Large intestine (tissue), 12 donors: ENCODE results near the gene ITSN1. TPM values are rescaled to one million over a fixed set of nuclear protein-coding genes. Genes with fewer than 3 reads are reported as not detected.
A peak's percentile ranks its signal among the peaks of the same experiment; 100 is the strongest.
"Not testable (repeated sequence)": the region's sequence is repeated elsewhere in the genome, so short reads cannot be mapped to it uniquely, and the experiment has no call there.

Source experiments
- DNase-seq, 2 donors: peaks; one replicate each; pipeline versions ENCODE4 v3.0.0 to v3.0.0-alpha.2; 2013
- H3K27ac ChIP-seq: one replicate; pipeline ENCODE4 v1.5.1; 2013; ENCODE audit warnings: low read length
- H3K27me3 ChIP-seq: 2 replicates; pipeline ENCODE4 v1.6.1; 2013; ENCODE audit warnings: low read length; ENCODE audit not compliant: control insufficient read depth, insufficient read depth
- H3K36me3 ChIP-seq: 2 replicates; pipeline ENCODE4 v1.6.1; 2013; ENCODE audit warnings: low read length; ENCODE audit not compliant: control insufficient read depth, insufficient read depth
- H3K4me1 ChIP-seq: one replicate; pipeline ENCODE4 v1.6.1; 2013; ENCODE audit warnings: low read length; ENCODE audit not compliant: control insufficient read depth, insufficient read depth
- H3K4me3 ChIP-seq: one replicate; pipeline ENCODE4 v1.5.1; 2013; ENCODE audit warnings: low read length
- H3K9me3 ChIP-seq: one replicate; pipeline ENCODE4 v1.6.1; 2013; ENCODE audit warnings: mild to moderate bottlenecking, low read depth, low read length, moderate library complexity; ENCODE audit not compliant: control insufficient read depth
- WGBS: methylation state at CpG from one replicate; pipeline ENCODE4 v1.1.5; 2013; ENCODE audit warnings: low lambda C conversion rate; ENCODE audit not compliant: insufficient coverage; 5-methylcytosine and 5-hydroxymethylcytosine counted together
- long read RNA-seq, 11 donors: transcript quantifications; one replicate each; lab custom pipeline, GENCODE V29; 2026
- polyA plus RNA-seq: library from polyadenylated mRNA; unstranded; fragments of 120-200 nt; gene quantifications from one replicate; pipeline ENCODE4 v1.2.1, GENCODE V29; 2013

Gene ITSN1
- polyA plus RNA-seq = 36.0 TPM
- long read RNA-seq, donor 1 = 0 reads
- long read RNA-seq, donor 2, full-length matches to known transcripts = 5 of 5 reads
- long read RNA-seq, donor 2, partial matches to known transcripts = 0 of 5 reads
- long read RNA-seq, donor 2, other reads (novel, unspliced or antisense) = 0 of 5 reads
- long read RNA-seq, donor 3, partial matches to known transcripts = 0 of 1 reads
- long read RNA-seq, donor 3, other reads (novel, unspliced or antisense) = 0 of 1 reads
- long read RNA-seq, donor 4 = 0 reads
- long read RNA-seq, donor 5, full-length matches to known transcripts = 2 of 2 reads
- long read RNA-seq, donor 5, partial matches to known transcripts = 0 of 2 reads
- long read RNA-seq, donor 5, other reads (novel, unspliced or antisense) = 0 of 2 reads
- long read RNA-seq, donor 6 = 0 reads
- long read RNA-seq, donor 7, partial matches to known transcripts = 0 of 1 reads
- long read RNA-seq, donor 7, other reads (novel, unspliced or antisense) = 0 of 1 reads
- long read RNA-seq, donor 8, partial matches to known transcripts = 5 of 6 reads
- long read RNA-seq, donor 8, other reads (novel, unspliced or antisense) = 0 of 6 reads
- long read RNA-seq, donor 9, partial matches to known transcripts = 478 of 948 reads
- long read RNA-seq, donor 9, other reads (novel, unspliced or antisense) = 466 of 948 reads
- long read RNA-seq, donor 10, partial matches to known transcripts = 0 of 3 reads
- long read RNA-seq, donor 10, other reads (novel, unspliced or antisense) = 0 of 3 reads
- long read RNA-seq, donor 11, partial matches to known transcripts = 723 of 738 reads
- long read RNA-seq, donor 11, other reads (novel, unspliced or antisense) = 13 of 738 reads

GRCh38 chr21:33642027-33642895, at the start of gene ITSN1:
ITSN1 (plus strand) TSS chr21:33642501; CDS start chr21:33718829, 76,328 bp downstream.
- Histone ChIP-seq H3K4me1 (peaks cover 21% of the 10 kb centered on the region), H3K27ac (peak within 1 kb of the TSS; percentile 86), H3K9me3 (no peaks in the 10 kb centered on the region), H3K4me3 (peak within 1 kb of the TSS; percentile 76), H3K36me3 (no peaks in the 10 kb centered on the region), H3K27me3 (no peaks in the 10 kb centered on the region)
- peak; percentile 99 to 100 for DNase-seq
- 0% methylated on average over 3 of the region's 71 CpGs for WGBS

GRCh38 chr21:33598051-33598450, 44.2 kb upstream of the ITSN1 start:
- no CpG with 5 or more reads among the region's 1 CpG for WGBS
- H3K27ac ChIP-seq = no peak overlapping the region
- no peaks in the 10 kb centered on the region for H3K27me3 ChIP-seq
- H3K36me3 ChIP-seq = peaks cover 48% of the 10 kb centered on the region
- no peaks in the 10 kb centered on the region for H3K9me3 ChIP-seq
- no peak for DNase-seq
- no peaks in the 10 kb centered on the region for H3K4me1 ChIP-seq
- H3K4me3 ChIP-seq = no peak overlapping the region

GRCh38 chr21:33608559-33608958, 33.7 kb upstream of the ITSN1 start:
- H3K4me1 ChIP-seq = no peaks in the 10 kb centered on the region
- no peak overlapping the region for H3K27ac ChIP-seq
- no peak overlapping the region for H3K4me3 ChIP-seq
- no peaks in the 10 kb centered on the region for H3K27me3 ChIP-seq
- DNase-seq = no peak
- no peaks in the 10 kb centered on the region for H3K9me3 ChIP-seq
- 80% methylated on average over 1 of the region's 1 CpG for WGBS
- H3K36me3 ChIP-seq = peaks cover 18% of the 10 kb centered on the region

GRCh38 chr21:33611006-33611744, 31.1 kb upstream of the ITSN1 start:
- Histone ChIP-seq H3K27ac (no peak overlapping the region), H3K27me3 (no peaks in the 10 kb centered on the region), H3K9me3 (no peaks in the 10 kb centered on the region), H3K4me1 (no peaks in the 10 kb centered on the region), H3K4me3 (no peak overlapping the region), H3K36me3 (peaks cover 19% of the 10 kb centered on the region)
- DNase-seq = no peak
- no CpG with 5 or more reads among the region's 7 CpGs for WGBS

- WGBS = 33% methylated on average over 2 of the region's 11 CpGs
- not testable (repeated sequence) for H3K27me3 ChIP-seq, H3K4me3 ChIP-seq, H3K9me3 ChIP-seq, H3K27ac ChIP-seq, H3K4me1 ChIP-seq
- peaks cover 17% of the 10 kb centered on the region for H3K36me3 ChIP-seq
- peak; percentile 7 to 24 for DNase-seq
Observed at GRCh38 chr21:33617565-33617964, 24.7 kb upstream of the ITSN1 start.

- WGBS = no CpG with 5 or more reads among the region's 2 CpGs
- DNase-seq = no peak
- H3K36me3 ChIP-seq = peaks cover 15% of the 10 kb centered on the region
Observed at GRCh38 chr21:33618407-33618806, 23.9 kb upstream of the ITSN1 start.

GRCh38 chr21:33619726-33620125, 22.6 kb upstream of the ITSN1 start:
- DNase-seq = no peak
- Histone ChIP-seq H3K36me3 (peaks cover 19% of the 10 kb centered on the region), H3K27me3 (no peaks in the 10 kb centered on the region), H3K27ac (no peak overlapping the region), H3K4me3 (no peak overlapping the region), H3K4me1 (no peaks in the 10 kb centered on the region), H3K9me3 (no peaks in the 10 kb centered on the region)
- 96% methylated on average over 4 of the region's 4 CpGs for WGBS

More at GRCh38 chr21:33618407-33618806, 23.9 kb upstream of the ITSN1 start:
- Histone ChIP-seq H3K4me1 (no peaks in the 10 kb centered on the region), H3K27ac (no peak overlapping the region), H3K27me3 (no peaks in the 10 kb centered on the region), H3K4me3 (no peak overlapping the region), H3K9me3 (no peaks in the 10 kb centered on the region)

- H3K27ac ChIP-seq = no peak overlapping the region
- no peak overlapping the region for H3K4me3 ChIP-seq
- DNase-seq = no peak
- no peaks in the 10 kb centered on the region for H3K4me1 ChIP-seq
- H3K27me3 ChIP-seq = no peaks in the 10 kb centered on the region
- H3K36me3 ChIP-seq = peaks cover 26% of the 10 kb centered on the region
- no peaks in the 10 kb centered on the region for H3K9me3 ChIP-seq
Observed at GRCh38 chr21:33622253-33622652, 20.0 kb upstream of the ITSN1 start.

GRCh38 chr21:33626151-33626550, 16.1 kb upstream of the ITSN1 start:
- no CpG with 5 or more reads among the region's 7 CpGs for WGBS
- DNase-seq, H3K9me3 ChIP-seq, H3K4me1 ChIP-seq, H3K27me3 ChIP-seq, H3K27ac ChIP-seq, H3K4me3 ChIP-seq: not testable (repeated sequence)
- H3K36me3 ChIP-seq = peaks cover 33% of the 10 kb centered on the region
